GM23338 (cell line): Measurements from ENCODE around the gene SLC23A2. TPM values are rescaled to one million over a fixed set of nuclear protein-coding genes. Genes with fewer than 3 reads are reported as not detected.

Experiments used
- ATAC-seq: fragments of 200-7000 bp; cut with Tn5 transposase; 3 replicates; pipeline ENCODE4 v1.9.1; 2020
- DNase-seq: peaks from one replicate; pipeline ENCODE4 v3.0.0-alpha.2; 2015; ENCODE audit warnings: low spot score
- H2AFZ ChIP-seq: fragments of 200-600 bp; sonication (generic); 2 replicates; pipeline ENCODE4 v1.8.0; 2016; ENCODE audit warnings: antibody characterized with exemption, mild to moderate bottlenecking, moderate library complexity
- H3F3A ChIP-seq: fragments of 200-600 bp; sonication (generic); replicated peaks from 2 replicates; pipeline ENCODE4 v1.8.0; 2017; ENCODE audit warnings: antibody characterized with exemption, mixed run types, low read depth
- H3K27ac ChIP-seq: fragments of 200-600 bp; sonication (generic); 2 replicates; pipeline ENCODE4 v1.6.1; 2016; ENCODE audit warnings: low read depth
- H3K27me3 ChIP-seq: fragments of 200-600 bp; sonication (generic); 2 replicates; pipeline ENCODE4 v1.8.0; 2016; ENCODE audit warnings: mild to moderate bottlenecking, mixed run types, moderate library complexity; ENCODE audit not compliant: insufficient read depth
- H3K36me3 ChIP-seq: fragments of 200-600 bp; sonication (generic); 2 replicates; pipeline ENCODE4 v1.8.0; 2016; ENCODE audit warnings: mild to moderate bottlenecking; ENCODE audit not compliant: insufficient read depth
- H3K4me1 ChIP-seq: fragments of 200-600 bp; sonication (generic); 2 replicates; pipeline ENCODE4 v1.8.0; 2016; ENCODE audit warnings: mild to moderate bottlenecking, moderate library complexity; ENCODE audit not compliant: insufficient read depth
- H3K4me2 ChIP-seq: fragments of 200-600 bp; sonication (generic); 2 replicates; pipeline ENCODE4 v1.7.1; 2017; ENCODE audit warnings: mixed run types
- H3K4me3 ChIP-seq: fragments of 200-600 bp; sonication (generic); 2 replicates; pipeline ENCODE4 v1.6.1; 2016; ENCODE audit warnings: mixed run types
- H3K79me2 ChIP-seq: fragments of 200-600 bp; sonication (generic); replicated peaks from 2 replicates; pipeline ENCODE4 v1.8.0; 2017; ENCODE audit warnings: mild to moderate bottlenecking; ENCODE audit not compliant: insufficient read depth
- H3K9me2 ChIP-seq: fragments of 200-600 bp; sonication (generic); 2 replicates; pipeline ENCODE4 v1.8.0; 2017; ENCODE audit not compliant: insufficient read depth
- H4K20me1 ChIP-seq: fragments of 200-600 bp; sonication (generic); replicated peaks from 2 replicates; pipeline ENCODE4 v1.8.0; 2017; ENCODE audit warnings: mild to moderate bottlenecking; ENCODE audit not compliant: insufficient read depth
- H3K27ac Mint-ChIP-seq: 2 replicates; pipeline ENCODE4 v1.8.0; 2020; ENCODE audit warnings: inconsistent platforms, mild to moderate bottlenecking, moderate library complexity, mixed read lengths
- H3K27me3 Mint-ChIP-seq: 3 replicates; pipeline ENCODE4 v1.8.0; 2022; ENCODE audit warnings: low read depth, mild to moderate bottlenecking, moderate library complexity, mixed read lengths, inconsistent platforms; ENCODE audit not compliant: insufficient read depth, poor library complexity
- H3K36me3 Mint-ChIP-seq: 3 replicates; pipeline ENCODE4 v1.8.0; 2021; ENCODE audit warnings: low read depth, mild to moderate bottlenecking, inconsistent platforms, moderate library complexity, mixed read lengths
- H3K4me1 Mint-ChIP-seq: 3 replicates; pipeline ENCODE4 v1.8.0; 2020; ENCODE audit warnings: mild to moderate bottlenecking, inconsistent platforms, mixed read lengths
- H3K4me3 Mint-ChIP-seq: 3 replicates; pipeline ENCODE4 v1.8.0; 2021; ENCODE audit warnings: moderate library complexity, mild to moderate bottlenecking, inconsistent platforms, mixed read lengths
- H3K9me3 Mint-ChIP-seq: 3 replicates; pipeline ENCODE4 v1.8.0; 2020; ENCODE audit warnings: moderate library complexity, mild to moderate bottlenecking, inconsistent platforms, mixed read lengths
- CREB1 ChIP-seq: fragments of 250-450 bp; sonication (Bioruptor Pico); IDR thresholded peaks from 2 replicates; pipeline ENCODE4 v1.5.0; 2020; ENCODE audit warnings: low read depth, mild to moderate bottlenecking, moderate library complexity
- CTCF ChIP-seq, 2 experiments: fragments of 200-600 bp in 1 of 2; sonication (generic) in 1 of 2; conservative IDR thresholded peaks; 2 replicates each; pipeline versions ENCODE4 v1.5.1 to v1.6.1; 2016 to 2017; ENCODE audit warnings: antibody characterized with exemption in 2 of 2, low read depth in 2 of 2, mild to moderate bottlenecking in 2 of 2, moderate library complexity in 1 of 2
- ETS1 ChIP-seq: IDR thresholded peaks from 2 replicates; pipeline ENCODE4 v1.6.1; 2016; ENCODE audit warnings: antibody characterized with exemption
- EZH2 ChIP-seq: fragments of 200-600 bp; sonication (generic); IDR thresholded peaks from one replicate; pipeline ENCODE4 v1.8.0; 2017; ENCODE audit warnings: antibody characterized with exemption, mild to moderate bottlenecking, low read depth; ENCODE audit not compliant: unreplicated experiment
- EZH2phosphoT487 ChIP-seq: fragments of 200-600 bp; sonication (generic); IDR thresholded peaks from one replicate; pipeline ENCODE4 v1.8.1; 2018; ENCODE audit warnings: antibody characterized with exemption; ENCODE audit not compliant: unreplicated experiment
- JUNB ChIP-seq: IDR thresholded peaks from one replicate; pipeline ENCODE4 v1.6.1; 2016; ENCODE audit warnings: antibody characterized with exemption; ENCODE audit not compliant: unreplicated experiment
- POLR2AphosphoS5 ChIP-seq: IDR thresholded peaks from 2 replicates; pipeline ENCODE4 v1.6.1; 2016; ENCODE audit warnings: antibody characterized with exemption, low read depth
- REST ChIP-seq: IDR thresholded peaks from one replicate; pipeline ENCODE4 v1.6.1; 2018; ENCODE audit warnings: antibody characterized with exemption; ENCODE audit not compliant: unreplicated experiment
- ZNF114 ChIP-seq: fragments of 250-450 bp; sonication (Bioruptor Pico); IDR thresholded peaks from 2 replicates; pipeline ENCODE4 v1.5.0; 2020; ENCODE audit warnings: mild to moderate bottlenecking, moderate library complexity
- ZNF331 ChIP-seq: fragments of 250-450 bp; sonication (Bioruptor Pico); IDR thresholded peaks from 2 replicates; pipeline ENCODE4 v1.5.0; 2020; ENCODE audit warnings: low read depth, mild to moderate bottlenecking, moderate library complexity
- ZNF462 ChIP-seq: fragments of 250-450 bp; sonication (Bioruptor Pico); IDR thresholded peaks from 2 replicates; pipeline ENCODE4 v1.5.0; 2020; ENCODE audit warnings: mild to moderate bottlenecking, moderate library complexity
- polyA plus RNA-seq: library from polyadenylated mRNA; unstranded; fragments of >200 nt; fragmentation: Nextera tagmentation; extraction: Ambion mirVana; gene quantifications from 2 replicates; pipeline ENCODE4 v1.2.1, GENCODE V29; 2016
- total RNA-seq: library from RNA; depleted of rRNA; stranded (reverse); fragments of >200 nt; shearing (Covaris generic); gene quantifications from 2 replicates; pipeline ENCODE4 v1.2.3, GENCODE V29; 2014

Gene SLC23A2
- total and polyA plus RNA-seq, 2 experiments from 2014 or later, result 4.4 to 20.2 TPM

GRCh38 chr20:4951299-4951698 is 50.0 kb downstream of the SLC23A2 start:
- H3K79me2 ChIP-seq, result no peaks in the 10 kb centered on the region
- H3K9me2 ChIP-seq, result no peaks in the 10 kb centered on the region
- H3K27me3 Mint-ChIP-seq, result no peaks in the 10 kb centered on the region
- no peaks in the 10 kb centered on the region for H3F3A ChIP-seq
- peaks cover 23% of the 10 kb centered on the region for H3K4me1 Mint-ChIP-seq
- H3K27ac Mint-ChIP-seq, result 0 out of 2 replicates have a peak overlapping the region, but pooled peaks have one; percentile 60
- H4K20me1 ChIP-seq, result no peaks in the 10 kb centered on the region; the same call in 1 of the 2 replicates
- no peak overlapping the region for H3K4me3 ChIP-seq
- H3K4me2 ChIP-seq, result no peak overlapping the region
- no peak overlapping the region for H3K4me3 Mint-ChIP-seq
- no peaks in the 10 kb centered on the region for H3K36me3 Mint-ChIP-seq
- no peak overlapping the region for H2AFZ ChIP-seq
- ATAC-seq (no peak), DNase-seq (no peak)
- no peaks in the 10 kb centered on the region for H3K36me3 ChIP-seq
- H3K9me3 Mint-ChIP-seq, result no peaks in the 10 kb centered on the region
- H3K27me3 ChIP-seq, result no peaks in the 10 kb centered on the region
- TF ChIP-seq CREB1 (CRISPR knock-in tag) (no peak), ETS1 (no peak), EZH2 (no peak), CTCF (conservative IDR thresholded peaks at IDR 0.05; ENCODE audit: low read depth in 2 of 2) (no peak), POLR2AphosphoS5 (no peak), EZH2phosphoT487 (no peak), ZNF114 (CRISPR knock-in tag) (no peak), REST (no peak), ZNF331 (CRISPR knock-in tag) (no peak), ZNF462 (CRISPR knock-in tag) (no peak), JUNB (no peak)
- no peak overlapping the region for H3K27ac ChIP-seq
- H3K4me1 ChIP-seq, result peaks cover 18% of the 10 kb centered on the region
